IMR-90 (cell line): Measurements from ENCODE around the gene INTS2. TPM values are rescaled to one million over a fixed set of nuclear protein-coding genes. Genes with fewer than 3 reads are reported as not detected.
"Not testable (repeated sequence)": the region's sequence is repeated elsewhere in the genome, so short reads cannot be mapped to it uniquely, and the experiment has no call there.

Experiments
- ATAC-seq: fragments of 200-7000 bp; cut with Tn5 transposase; 2 replicates; pipeline ENCODE4 v1.9.1; 2020; ENCODE audit warnings: low read depth, mild to moderate bottlenecking, moderate library complexity
- BruUV-seq: library from RNA; stranded (reverse); fragments of 400-500 nt; replicated peaks from 2 replicates; lab custom pipeline; 2021; lab: Mats Ljungman, UMichigan
- CTCF ChIA-PET: fragments of 300-600 bp; formaldehyde crosslinking; extraction: SDS; loops from one replicate; lab custom pipeline; 2021; ENCODE audit warnings: antibody characterized with exemption; lab: Yijun Ruan, JAX
- POLR2A ChIA-PET: fragments of 300-600 bp; sonication (Branson Sonifier 250); formaldehyde crosslinking; loops from one replicate; lab custom pipeline; 2022; ENCODE audit warnings: antibody characterized with exemption; ENCODE audit not compliant: unreplicated experiment; lab: Charles Lee
- DNase-seq: peaks from one replicate; pipeline ENCODE4 v3.0.0; 2013
- H2AFZ ChIP-seq: replicated peaks from 2 replicates; pipeline ENCODE3; 2013; ENCODE audit warnings: low read length, mild to moderate bottlenecking; ENCODE audit not compliant: poor library complexity
- H2AK5ac ChIP-seq: 2 replicates; pipeline ENCODE4 v1.6.1; 2013; ENCODE audit warnings: low read depth, low read length, inconsistent platforms
- H2AK9ac ChIP-seq: replicated peaks from 2 replicates; pipeline ENCODE3; 2013; ENCODE audit warnings: mild to moderate bottlenecking, low read depth, low read length, moderate library complexity; ENCODE audit not compliant: poor library complexity
- H2BK120ac ChIP-seq: 2 replicates; pipeline ENCODE4 v1.6.1; 2013; ENCODE audit warnings: low read depth, low read length, inconsistent platforms
- H2BK15ac ChIP-seq: 3 replicates; pipeline ENCODE4 v1.6.1; 2013; ENCODE audit warnings: low read depth, low read length, inconsistent platforms
- H2BK20ac ChIP-seq: 2 replicates; pipeline ENCODE4 v1.6.1; 2013; ENCODE audit warnings: low read depth, mild to moderate bottlenecking, inconsistent platforms, low read length, moderate library complexity
- H2BK5ac ChIP-seq: 2 replicates; pipeline ENCODE4 v1.6.1; 2013; ENCODE audit warnings: mild to moderate bottlenecking, low read depth, low read length, inconsistent platforms; ENCODE audit not compliant: poor library complexity, severe bottlenecking
- H3K14ac ChIP-seq: replicated peaks from 2 replicates; pipeline ENCODE4 v1.6.1; 2013; ENCODE audit warnings: low read depth, low read length, inconsistent platforms
- H3K18ac ChIP-seq: 2 replicates; pipeline ENCODE4 v1.6.1; 2013; ENCODE audit warnings: low read depth, low read length, control low read depth
- H3K23ac ChIP-seq: 2 replicates; pipeline ENCODE4 v1.6.1; 2013; ENCODE audit warnings: low read depth, low read length, inconsistent platforms
- H3K27ac ChIP-seq: 2 replicates; pipeline ENCODE4 v1.5.1; 2013; ENCODE audit warnings: mild to moderate bottlenecking, control low read depth, low read length; ENCODE audit not compliant: insufficient read depth
- H3K27me3 ChIP-seq: 2 replicates; pipeline ENCODE4 v1.6.1; 2013; ENCODE audit warnings: low read length; ENCODE audit not compliant: control insufficient read depth, insufficient read depth
- H3K36me3 ChIP-seq: 2 replicates; pipeline ENCODE4 v1.6.1; 2013; ENCODE audit warnings: low read length, mixed read lengths; ENCODE audit not compliant: control insufficient read depth, insufficient read depth
- H3K4ac ChIP-seq: 2 replicates; pipeline ENCODE4 v1.6.1; 2013; ENCODE audit warnings: low read depth, low read length, inconsistent platforms
- H3K4me1 ChIP-seq: 2 replicates; pipeline ENCODE4 v1.6.1; 2013; ENCODE audit warnings: low read length, mixed read lengths; ENCODE audit not compliant: control insufficient read depth, insufficient read depth
- H3K4me2 ChIP-seq: 2 replicates; pipeline ENCODE4 v1.6.1; 2013; ENCODE audit warnings: low read depth, mild to moderate bottlenecking, control low read depth, low read length, moderate library complexity
- H3K4me3 ChIP-seq: 2 replicates; pipeline ENCODE4 v1.5.1; 2013; ENCODE audit warnings: low read depth, mild to moderate bottlenecking, control low read depth, low read length, moderate library complexity; ENCODE audit not compliant: insufficient read depth
- H3K56ac ChIP-seq: 2 replicates; pipeline ENCODE4 v1.6.1; 2013; ENCODE audit warnings: low read length, inconsistent platforms; ENCODE audit not compliant: insufficient read depth; ENCODE audit errors: extremely low read depth
- H3K79me1 ChIP-seq, 2 experiments: 2 replicates each; pipeline ENCODE4 v1.6.1; 2013; ENCODE audit warnings: low read length in 2 of 2, inconsistent platforms in 1 of 2, low read depth in 1 of 2
- H3K9ac ChIP-seq: 2 replicates; pipeline ENCODE4 v1.6.1; 2013; ENCODE audit warnings: low read depth, low read length, control low read depth
- H3K9me1 ChIP-seq: 2 replicates; pipeline ENCODE4 v1.6.1; 2013; ENCODE audit warnings: low read length, inconsistent platforms; ENCODE audit not compliant: insufficient read depth
- H3K9me3 ChIP-seq: 2 replicates; pipeline ENCODE4 v1.6.1; 2013; ENCODE audit warnings: low read length; ENCODE audit not compliant: control insufficient read depth, insufficient read depth
- H4K20me1 ChIP-seq: 2 replicates; pipeline ENCODE4 v1.6.1; 2013; ENCODE audit warnings: low read length, inconsistent platforms; ENCODE audit not compliant: insufficient read depth
- H4K5ac ChIP-seq: 2 replicates; pipeline ENCODE4 v1.6.1; 2013; ENCODE audit warnings: mild to moderate bottlenecking, low read depth, low read length, control low read depth
- H4K8ac ChIP-seq, 2 experiments: 2 replicates each; pipeline ENCODE4 v1.6.1; 2013; ENCODE audit warnings: low read depth in 2 of 2, low read length in 2 of 2, control low read depth in 1 of 2, inconsistent platforms in 1 of 2
- H4K91ac ChIP-seq: 2 replicates; pipeline ENCODE4 v1.6.1; 2013; ENCODE audit warnings: low read depth, low read length, inconsistent platforms; ENCODE audit not compliant: insufficient read depth
- WGBS, 2 experiments: methylation state at CpG; one replicate each; pipeline versions ENCODE4 v1.1.5 to v1.1.7; 2013; ENCODE audit warnings: missing lambda C conversion rate in 2 of 2; ENCODE audit not compliant: insufficient read length in 1 of 2; ENCODE audit errors: extremely low coverage in 2 of 2; 5-methylcytosine and 5-hydroxymethylcytosine counted together
- dilution Hi-C: fragments of 300-500 bp; cut with HindIII; formaldehyde crosslinking; loops from one replicate; pipeline ENCODE4 v1.14.3; 2018; ENCODE audit warnings: low sequenced_read_pairs; ENCODE audit not compliant: unreplicated experiment
- in situ Hi-C: fragments of 300-500 bp; cut with MboI; formaldehyde crosslinking; loops from 3 replicates; pipeline ENCODE4 v1.14.3; 2019; ENCODE audit warnings: low sequenced_read_pairs, inconsistent platforms, mixed read lengths
- intact Hi-C: fragments of 100-400 bp; cut with micrococcal nuclease; formaldehyde crosslinking; loops from 2 replicates; pipeline ENCODE4 v1.10.0; 2022
- polyA plus RNA-seq, 3 experiments: library from polyadenylated mRNA; depleted of rRNA; stranded (reverse); fragments of >200 nt; gene quantifications; 2 replicates each; pipeline ENCODE4 v1.2.3, GENCODE V29; 2012; ENCODE audit warnings: low replicate concordance in 1 of 3
- total RNA-seq: library from RNA; depleted of rRNA; stranded (reverse); fragments of >200 nt; gene quantifications from 2 replicates; pipeline ENCODE4 v1.2.3, GENCODE V29; 2012

INTS2 gene
- total and polyA plus RNA-seq, 2 of the 4 experiments (the other 2 are of a cell fraction) = 4.0 to 17.4 TPM

DNA sequence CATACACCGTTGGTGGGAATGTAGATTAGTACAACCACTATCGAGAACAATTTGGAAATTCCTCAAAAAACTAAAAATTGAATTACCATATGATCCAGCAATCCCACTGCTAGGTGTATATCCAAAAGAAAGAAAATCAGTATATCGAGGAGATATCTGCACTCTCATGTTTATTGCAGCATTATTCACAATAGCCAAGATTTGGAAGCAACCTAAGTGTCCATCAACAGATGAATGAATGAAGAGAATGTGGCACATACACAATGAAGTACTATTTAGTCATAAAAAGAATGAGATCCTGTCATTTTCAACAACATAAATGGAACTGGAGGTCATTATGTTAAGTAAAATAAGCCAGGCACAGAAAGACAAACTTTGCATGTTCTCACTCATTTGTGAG lies 108.5 kb downstream of the INTS2 start:
- in situ Hi-C loops, POLR2A ChIA-PET: not testable (repeated sequence)
- no CpG with 5 or more reads among the region's 3 CpGs for WGBS, 2 experiments

More for the DNA sequence above, 108.5 kb downstream of the INTS2 start:
- H2AFZ ChIP-seq, H3K9me3 ChIP-seq, H4K5ac ChIP-seq, H3K4ac ChIP-seq, H3K56ac ChIP-seq, dilution Hi-C loops, H3K18ac ChIP-seq, H3K4me2 ChIP-seq, H4K8ac ChIP-seq, H3K27ac ChIP-seq, H3K4me1 ChIP-seq, CTCF ChIA-PET, H2BK20ac ChIP-seq, ATAC-seq, H3K27me3 ChIP-seq, H4K20me1 ChIP-seq, H2BK120ac ChIP-seq, H3K23ac ChIP-seq, H3K14ac ChIP-seq, DNase-seq, H3K9ac ChIP-seq, intact Hi-C loops, H2AK9ac ChIP-seq, BruUV-seq, H3K36me3 ChIP-seq, H4K91ac ChIP-seq, H2AK5ac ChIP-seq, H3K4me3 ChIP-seq, H2BK5ac ChIP-seq, H3K9me1 ChIP-seq, H2BK15ac ChIP-seq: not testable (repeated sequence)
- H3K79me1 ChIP-seq = peaks cover 7 to 31% of the 10 kb centered on the region in 2 experiments; a peak in 3 of 4 replicates
